HFFc6 (cell line): ENCODE results near the gene BCAS3. TPM values are rescaled to one million over a fixed set of nuclear protein-coding genes. Genes with fewer than 3 reads are reported as not detected.

Experiments
- DNase-seq: peaks from one replicate; pipeline ENCODE4 v3.0.0-alpha.2; 2018
- H3K27ac Mint-ChIP-seq: 2 replicates; pipeline ENCODE4 v1.8.0; 2020; ENCODE audit warnings: mild to moderate bottlenecking, mixed read lengths
- H3K27me3 Mint-ChIP-seq: 2 replicates; pipeline ENCODE4 v1.8.0; 2021; ENCODE audit warnings: mild to moderate bottlenecking, moderate library complexity, mixed read lengths; ENCODE audit not compliant: insufficient read depth
- H3K36me3 Mint-ChIP-seq: 2 replicates; pipeline ENCODE4 v1.8.0; 2021; ENCODE audit warnings: low read depth, mixed read lengths
- H3K4me1 Mint-ChIP-seq: 2 replicates; pipeline ENCODE4 v1.8.0; 2020; ENCODE audit warnings: low read depth, mixed read lengths
- H3K4me3 Mint-ChIP-seq: 2 replicates; pipeline ENCODE4 v1.8.0; 2020; ENCODE audit warnings: mild to moderate bottlenecking, moderate library complexity, mixed read lengths
- H3K9me3 Mint-ChIP-seq: 2 replicates; pipeline ENCODE4 v1.8.0; 2020; ENCODE audit warnings: mild to moderate bottlenecking, mixed read lengths
- total RNA-seq, 6 experiments: library from RNA; stranded (reverse); fragmentation: NEBNext Ultra II Directional; extraction: Animal tissue kit (Norgen Biotek cat#: 25700); gene quantifications; 2 replicates in 1 of 6; 3 replicates in 5 of 6; pipeline ENCODE4 v1.2.3, GENCODE V29; 2021
- TF ChIP-seq, protein P1 (sequence below): fragments of 200-600 bp; sonication (generic); IDR thresholded peaks from 2 replicates; pipeline ENCODE4 v1.5.0; 2021; ENCODE audit warnings: antibody characterized with exemption, mild to moderate bottlenecking

BCAS3 gene
- total RNA-seq, 6 experiments from 2014 or later, result 9.8 to 13.8 (median 12.0) TPM

DNA sequence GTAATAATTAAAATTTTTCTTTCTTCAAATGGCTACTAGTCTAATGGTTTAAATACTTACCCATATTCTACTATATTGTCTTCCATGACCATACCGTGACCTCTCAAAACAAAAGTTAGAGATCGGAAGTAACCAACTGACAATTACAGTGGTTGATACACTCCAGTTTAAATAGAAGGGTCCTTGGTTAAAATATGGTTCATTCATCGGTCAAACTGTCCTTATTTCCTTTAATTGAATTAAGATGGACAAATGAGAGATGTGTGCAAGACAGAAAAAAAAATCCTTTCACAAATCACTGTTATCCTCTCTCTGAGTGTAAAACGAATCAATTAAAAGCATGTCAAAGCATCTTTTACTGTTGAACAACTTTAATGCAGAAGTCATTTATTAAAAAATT lies 507.7 kb downstream of the BCAS3 start:
- H3K27me3 Mint-ChIP-seq, result no peaks in the 10 kb centered on the region; the same call in 1 of the 2 replicates
- DNase-seq, result no peak
- H3K36me3 Mint-ChIP-seq, result no peaks in the 10 kb centered on the region
- H3K27ac Mint-ChIP-seq, result no peak overlapping the region
- H3K9me3 Mint-ChIP-seq, result no peaks in the 10 kb centered on the region
- no peak overlapping the region for H3K4me3 Mint-ChIP-seq
- H3K4me1 Mint-ChIP-seq, result no peaks in the 10 kb centered on the region
- TF ChIP-seq, protein P1, sequence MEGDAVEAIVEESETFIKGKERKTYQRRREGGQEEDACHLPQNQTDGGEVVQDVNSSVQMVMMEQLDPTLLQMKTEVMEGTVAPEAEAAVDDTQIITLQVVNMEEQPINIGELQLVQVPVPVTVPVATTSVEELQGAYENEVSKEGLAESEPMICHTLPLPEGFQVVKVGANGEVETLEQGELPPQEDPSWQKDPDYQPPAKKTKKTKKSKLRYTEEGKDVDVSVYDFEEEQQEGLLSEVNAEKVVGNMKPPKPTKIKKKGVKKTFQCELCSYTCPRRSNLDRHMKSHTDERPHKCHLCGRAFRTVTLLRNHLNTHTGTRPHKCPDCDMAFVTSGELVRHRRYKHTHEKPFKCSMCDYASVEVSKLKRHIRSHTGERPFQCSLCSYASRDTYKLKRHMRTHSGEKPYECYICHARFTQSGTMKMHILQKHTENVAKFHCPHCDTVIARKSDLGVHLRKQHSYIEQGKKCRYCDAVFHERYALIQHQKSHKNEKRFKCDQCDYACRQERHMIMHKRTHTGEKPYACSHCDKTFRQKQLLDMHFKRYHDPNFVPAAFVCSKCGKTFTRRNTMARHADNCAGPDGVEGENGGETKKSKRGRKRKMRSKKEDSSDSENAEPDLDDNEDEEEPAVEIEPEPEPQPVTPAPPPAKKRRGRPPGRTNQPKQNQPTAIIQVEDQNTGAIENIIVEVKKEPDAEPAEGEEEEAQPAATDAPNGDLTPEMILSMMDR, result no peak

DNA sequence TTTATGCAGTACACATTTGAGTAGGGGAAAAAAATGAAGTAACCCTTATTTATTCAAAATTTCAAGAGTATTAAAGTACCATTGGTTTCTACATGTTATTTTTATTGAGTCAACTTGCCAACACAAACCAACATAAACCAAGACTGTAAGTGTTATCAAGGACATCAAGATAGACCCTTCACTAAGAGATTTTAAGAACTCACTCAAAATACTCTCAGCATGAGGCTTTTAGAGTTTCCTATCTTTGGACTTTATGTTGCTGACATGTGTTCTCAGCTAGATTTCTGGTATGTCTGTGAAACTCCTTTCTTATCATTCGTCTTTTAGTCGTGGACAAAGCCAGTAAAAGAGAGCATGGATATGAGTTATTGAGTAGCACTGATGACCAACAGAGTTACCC lies 509.4 kb downstream of the BCAS3 start:
- Mint-ChIP-seq H3K4me1 (no peaks in the 10 kb centered on the region), H3K4me3 (no peak overlapping the region), H3K27ac (no peak overlapping the region), H3K36me3 (no peaks in the 10 kb centered on the region), H3K27me3 (no peaks in the 10 kb centered on the region; the same call in 1 of the 2 replicates), H3K9me3 (peaks cover 11% of the 10 kb centered on the region)
- TF ChIP-seq, protein P1, result no peak
- no peak for DNase-seq

DNA sequence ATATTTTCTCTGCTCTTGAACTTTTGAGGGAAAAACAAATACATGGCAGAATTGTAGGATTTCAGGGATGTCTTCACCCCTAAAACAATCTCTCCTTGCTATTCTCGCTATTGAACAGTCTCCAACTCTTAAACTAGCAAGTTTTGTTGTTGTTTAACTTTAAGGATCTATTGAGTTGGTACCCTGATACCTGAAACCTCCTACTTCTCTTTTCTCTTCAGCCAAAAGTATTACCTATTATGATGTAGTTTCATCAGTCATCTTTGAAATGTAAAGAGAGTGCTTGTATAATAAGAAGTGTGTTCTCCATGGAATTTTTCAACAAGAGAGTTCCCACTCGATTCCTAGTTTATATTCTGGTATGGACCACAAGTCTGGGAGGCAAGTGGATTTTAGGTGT lies 510.4 kb downstream of the BCAS3 start:
- Mint-ChIP-seq H3K27me3 (no peaks in the 10 kb centered on the region; the same call in 1 of the 2 replicates), H3K36me3 (no peaks in the 10 kb centered on the region), H3K4me1 (no peaks in the 10 kb centered on the region), H3K4me3 (no peak overlapping the region), H3K27ac (no peak overlapping the region), H3K9me3 (peaks cover 20% of the 10 kb centered on the region)
- TF ChIP-seq, protein P1, result no peak
- DNase-seq, result no peak

DNA sequence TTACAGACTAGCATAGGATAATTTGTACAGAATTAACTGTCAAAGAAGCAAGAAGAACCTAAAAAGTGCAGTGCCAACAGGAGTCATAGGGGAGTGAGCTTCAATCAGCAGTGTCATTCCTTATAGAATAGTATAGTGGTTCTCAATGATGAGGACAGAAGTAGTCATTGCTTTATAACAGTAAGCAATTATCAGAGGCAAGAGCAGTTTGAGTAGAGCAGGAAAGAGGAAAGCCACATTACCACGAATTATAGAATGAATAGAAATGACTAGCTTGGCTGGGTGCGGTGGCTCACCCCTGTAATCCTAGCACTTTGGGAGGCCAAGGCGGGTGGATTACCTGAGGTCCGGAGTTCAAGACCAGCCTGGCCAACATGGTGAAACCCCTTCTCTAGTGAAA lies 512.3 kb downstream of the BCAS3 start:
- Mint-ChIP-seq H3K9me3 (peaks cover 20% of the 10 kb centered on the region), H3K4me3 (no peak overlapping the region), H3K27ac (no peak overlapping the region), H3K36me3 (no peaks in the 10 kb centered on the region), H3K27me3 (no peaks in the 10 kb centered on the region; the same call in 1 of the 2 replicates), H3K4me1 (no peaks in the 10 kb centered on the region)
- TF ChIP-seq, protein P1, result no peak
- no peak for DNase-seq

DNA sequence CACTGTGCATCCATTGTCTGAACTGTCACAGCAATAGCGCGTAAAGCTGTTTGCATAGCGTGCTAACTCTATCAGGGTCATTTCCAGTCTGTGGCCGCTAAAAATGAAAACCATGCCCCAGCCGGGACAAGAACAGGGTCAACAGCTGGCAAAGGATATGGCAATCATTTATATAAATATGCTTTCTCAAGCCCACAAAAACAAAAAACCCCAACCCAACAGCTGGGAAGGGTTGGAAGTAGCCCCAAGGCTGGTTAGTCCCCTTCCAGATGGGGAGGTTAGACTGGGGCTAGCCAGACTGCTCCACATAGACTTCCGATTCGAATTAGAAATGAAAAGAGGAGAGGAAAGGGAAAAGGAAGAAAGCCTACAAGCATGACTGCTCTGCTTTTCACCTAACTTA lies 518.7 kb downstream of the BCAS3 start:
- Mint-ChIP-seq H3K4me3 (peak overlapping the region; percentile 76), H3K4me1 (peaks cover 40% of the 10 kb centered on the region), H3K27me3 (no peaks in the 10 kb centered on the region), H3K36me3 (no peaks in the 10 kb centered on the region), H3K9me3 (peaks cover 16% of the 10 kb centered on the region), H3K27ac (no peak overlapping the region; the same call in 1 of the 2 replicates)
- no peak for DNase-seq
- TF ChIP-seq, protein P1, result no peak

DNA sequence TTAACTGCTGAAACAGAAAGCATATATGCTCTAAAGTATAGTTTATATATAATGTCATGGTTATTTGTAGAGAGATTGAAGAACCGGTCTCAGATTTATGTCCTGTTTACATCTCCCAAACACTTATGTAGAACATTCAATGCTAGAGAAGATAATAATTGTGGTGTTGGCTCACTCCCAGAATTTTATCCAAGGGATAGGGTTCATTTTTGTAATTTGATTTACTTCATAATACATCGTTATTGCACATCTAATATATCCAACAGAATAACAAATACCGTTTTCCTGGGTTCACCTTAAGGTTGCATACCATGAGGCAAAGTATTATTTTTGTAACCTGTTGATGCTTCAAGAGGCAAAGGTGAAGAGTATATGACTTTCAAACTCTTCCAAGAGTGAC lies 519.1 kb downstream of the BCAS3 start:
- no peak overlapping the region for H3K27ac Mint-ChIP-seq
- no peaks in the 10 kb centered on the region for H3K27me3 Mint-ChIP-seq
- peak overlapping the region; percentile 76; the same call in 1 of the 2 replicates for H3K4me3 Mint-ChIP-seq
- no peak for DNase-seq
- TF ChIP-seq, protein P1, result no peak
- no peaks in the 10 kb centered on the region for H3K36me3 Mint-ChIP-seq
- H3K4me1 Mint-ChIP-seq, result peaks cover 45% of the 10 kb centered on the region
- H3K9me3 Mint-ChIP-seq, result peaks cover 11% of the 10 kb centered on the region
